SK-N-SH (cell line): ENCODE measurements around the gene SULT1B1. TPM values are rescaled to one million over a fixed set of nuclear protein-coding genes. Genes with fewer than 3 reads are reported as not detected.

Experiments
- CTCF ChIA-PET: fragments of 300-600, 350-600 bp; formaldehyde crosslinking; extraction: SDS; loops from one replicate; lab custom pipeline; 2021; lab: Yijun Ruan, JAX
- POLR2A ChIA-PET: fragments of 350-600 bp; sonication (Branson Sonifier 250); formaldehyde crosslinking; extraction: SDS; loops from one replicate; lab custom pipeline; 2020; ENCODE audit warnings: antibody characterized with exemption, inconsistent platforms; lab: Yijun Ruan, JAX
- DNase-seq: peaks from one replicate; pipeline ENCODE4 v3.0.0; 2012
- H2AFZ ChIP-seq: fragments of 200-600 bp; sonication (generic); 2 replicates; pipeline ENCODE4 v1.8.1; 2016; ENCODE audit warnings: antibody characterized with exemption, mild to moderate bottlenecking, low read depth
- H3F3A ChIP-seq: fragments of 200-600 bp; sonication (generic); replicated peaks from 2 replicates; pipeline ENCODE3; 2016; ENCODE audit warnings: antibody characterized with exemption, mild to moderate bottlenecking; ENCODE audit not compliant: insufficient read depth
- H3K27ac ChIP-seq, 2 experiments: fragments of 200-500 bp in 1 of 2; fragments of 200-600 bp in 1 of 2; sonication (Bioruptor generic) in 1 of 2; sonication (generic), shearing (Covaris generic) in 1 of 2; 2 replicates each; pipeline versions ENCODE4 v1.5.1 to v1.6.1; 2014 to 2016; ENCODE audit warnings: low read depth in 2 of 2, inconsistent platforms in 1 of 2, low read length in 1 of 2, mild to moderate bottlenecking in 1 of 2, mixed read lengths in 1 of 2
- H3K27me3 ChIP-seq: fragments of 200-600 bp; sonication (generic), shearing (Covaris generic); 2 replicates; pipeline ENCODE4 v1.6.1; 2016; ENCODE audit warnings: mixed run types; ENCODE audit not compliant: insufficient read depth
- H3K36me3 ChIP-seq, 2 experiments: fragments of 200-500 bp in 1 of 2; fragments of 200-600 bp in 1 of 2; sonication (Bioruptor generic) in 1 of 2; sonication (generic) in 1 of 2; replicated peaks in 1 of 2; 2 replicates each; pipeline versions ENCODE3 to v1.5.1; 2014 to 2016; ENCODE audit warnings: low read length in 1 of 2, mild to moderate bottlenecking in 1 of 2; ENCODE audit not compliant: insufficient read depth in 2 of 2, control insufficient read depth in 1 of 2
- H3K4me1 ChIP-seq, 2 experiments: fragments of 200-500 bp in 1 of 2; fragments of 200-600 bp in 1 of 2; sonication (Bioruptor generic) in 1 of 2; sonication (generic), shearing (Covaris generic) in 1 of 2; 2 replicates each; pipeline versions ENCODE4 v1.5.1 to v1.6.1; 2014 to 2016; ENCODE audit warnings: low read depth in 1 of 2, low read length in 1 of 2, mixed run types in 1 of 2; ENCODE audit not compliant: insufficient read depth in 2 of 2, control insufficient read depth in 1 of 2
- H3K4me2 ChIP-seq: fragments of 200-600 bp; sonication (generic), shearing (Covaris generic); 2 replicates; pipeline ENCODE4 v1.6.1; 2017; ENCODE audit warnings: mixed run types
- H3K4me3 ChIP-seq, 2 experiments: fragments of 200-500 bp in 1 of 2; fragments of 200-600 bp in 1 of 2; sonication (Bioruptor generic) in 1 of 2; sonication (generic), shearing (Covaris generic) in 1 of 2; 2 replicates each; pipeline versions ENCODE4 v1.5.1 to v1.8.1; 2014 to 2016; ENCODE audit warnings: low read depth in 2 of 2, inconsistent platforms in 1 of 2, low read length in 1 of 2, mild to moderate bottlenecking in 1 of 2, mixed read lengths in 1 of 2, moderate library complexity in 1 of 2
- H3K79me2 ChIP-seq: fragments of 200-600 bp; sonication (generic); 2 replicates; pipeline ENCODE4 v1.8.1; 2017; ENCODE audit warnings: mild to moderate bottlenecking; ENCODE audit not compliant: insufficient read depth
- H3K9ac ChIP-seq: fragments of 200-600 bp; sonication (generic); 2 replicates; pipeline ENCODE4 v1.6.1; 2017; ENCODE audit warnings: mixed run types
- H3K9me2 ChIP-seq: fragments of 200-600 bp; sonication (generic); 2 replicates; pipeline ENCODE4 v1.6.1; 2017; ENCODE audit warnings: mixed run types
- H3K9me3 ChIP-seq: fragments of 200-600 bp; sonication (generic); 2 replicates; pipeline ENCODE4 v1.6.1; 2017; ENCODE audit warnings: mixed run types, mild to moderate bottlenecking, moderate library complexity
- H4K20me1 ChIP-seq: fragments of 200-600 bp; sonication (generic); 2 replicates; pipeline ENCODE4 v1.6.1; 2017; ENCODE audit warnings: mild to moderate bottlenecking, mixed run types; ENCODE audit not compliant: insufficient read depth
- CHD2 ChIP-seq: fragments of 150-350 bp; IDR thresholded peaks from 2 replicates; pipeline ENCODE4 v1.6.1; 2018; ENCODE audit warnings: low read length; ENCODE audit not compliant: partially characterized antibody
- ELF1 ChIP-seq: IDR thresholded peaks from 2 replicates; pipeline ENCODE4 v1.4.0; 2012
- EZH2phosphoT487 ChIP-seq: fragments of 200-600 bp; sonication (generic); IDR thresholded peaks from 2 replicates; pipeline ENCODE4 v1.6.1; 2017; ENCODE audit warnings: low read depth, mixed run types, mild to moderate bottlenecking, antibody characterized with exemption, moderate library complexity, borderline replicate concordance
- FOSL2 ChIP-seq: IDR thresholded peaks from 2 replicates; pipeline ENCODE4 v1.4.0; 2012; ENCODE audit warnings: low read depth, mild to moderate bottlenecking, moderate library complexity, borderline replicate concordance
- FOXJ3 ChIP-seq: sonication (generic); formaldehyde crosslinking; IDR thresholded peaks from 2 replicates; pipeline ENCODE4 v1.5.1; 2020; ENCODE audit warnings: mild to moderate bottlenecking, missing genetic modification reagents
- MEF2A ChIP-seq: IDR thresholded peaks from 2 replicates; pipeline ENCODE4 v1.4.0; 2012; ENCODE audit warnings: low read depth, borderline replicate concordance
- MXI1 ChIP-seq: IDR thresholded peaks from 2 replicates; pipeline ENCODE4 v1.6.1; 2012; ENCODE audit warnings: mild to moderate bottlenecking, low read depth, low read length, improper control_type of control experiment
- NFIC ChIP-seq: IDR thresholded peaks from 2 replicates; pipeline ENCODE4 v1.4.0; 2012; ENCODE audit warnings: borderline replicate concordance
- POLR2AphosphoS5 ChIP-seq: IDR thresholded peaks from 2 replicates; pipeline ENCODE4 v1.6.1; 2012; ENCODE audit warnings: low read depth, low read length
- RAD21 ChIP-seq: IDR thresholded peaks from 2 replicates; pipeline ENCODE4 v1.6.1; 2012; ENCODE audit warnings: mild to moderate bottlenecking, low read length
- RCOR1 ChIP-seq: fragments of 150-350 bp; IDR thresholded peaks from 2 replicates; pipeline ENCODE4 v1.6.1; 2017; ENCODE audit warnings: antibody characterized with exemption, low read length
- RFX5 ChIP-seq: IDR thresholded peaks from 2 replicates; pipeline ENCODE4 v1.6.1; 2012; ENCODE audit warnings: mild to moderate bottlenecking, improper control_type of control experiment, low read length
- RXRA ChIP-seq: IDR thresholded peaks from 2 replicates; pipeline ENCODE4 v1.4.0; 2012; ENCODE audit warnings: low read depth, mild to moderate bottlenecking, borderline replicate concordance
- SIN3A ChIP-seq: IDR thresholded peaks from 2 replicates; pipeline ENCODE4 v1.6.1; 2012; ENCODE audit warnings: low read depth, mild to moderate bottlenecking, low read length, moderate library complexity, borderline replicate concordance
- TAF1 ChIP-seq: IDR thresholded peaks from 2 replicates; pipeline ENCODE4 v1.6.1; 2012; ENCODE audit warnings: low read depth, mild to moderate bottlenecking, low read length, moderate library complexity, borderline replicate concordance
- TCF12 ChIP-seq: IDR thresholded peaks from 2 replicates; pipeline ENCODE4 v1.4.0; 2012
- TEAD4 ChIP-seq: IDR thresholded peaks from 2 replicates; pipeline ENCODE4 v1.4.0; 2012; ENCODE audit warnings: mild to moderate bottlenecking, borderline replicate concordance; ENCODE audit not compliant: insufficient read depth
- WGBS: methylation state at CpG from one replicate; pipeline ENCODE4 v1.1.6; 2017; ENCODE audit warnings: low lambda C conversion rate; 5-methylcytosine and 5-hydroxymethylcytosine counted together
- polyA plus RNA-seq, 3 experiments: library from polyadenylated mRNA; depleted of rRNA; stranded (reverse); fragments of >200 nt; gene quantifications; 2 replicates each; pipeline ENCODE4 v1.2.3, GENCODE V29; 2012
- TF ChIP-seq, protein P1 (sequence below): IDR thresholded peaks from 2 replicates; pipeline ENCODE4 v1.4.0; 2012; ENCODE audit warnings: low read depth, borderline replicate concordance
- TF ChIP-seq, protein P2 (sequence below): IDR thresholded peaks from 2 replicates; pipeline ENCODE4; 2012
- TF ChIP-seq, protein P3 (sequence below): fragments of 150-350 bp; IDR thresholded peaks from 2 replicates; pipeline ENCODE4 v1.6.1; 2016; ENCODE audit warnings: mild to moderate bottlenecking, low read depth, low read length
- TF ChIP-seq, protein P4 (sequence below): fragments of 150-350 bp; IDR thresholded peaks from 2 replicates; pipeline ENCODE4 v1.6.1; 2017; ENCODE audit warnings: antibody characterized with exemption, low read length, low read depth, borderline replicate concordance
- TF ChIP-seq, protein P5 (sequence below): IDR thresholded peaks from 2 replicates; pipeline ENCODE4 v1.4.0; 2012; ENCODE audit warnings: low read depth

The SULT1B1 gene
- polyA plus RNA-seq, 1 of the 3 experiments (the other 2 are of a cell fraction) = 14.7 TPM

DNA sequence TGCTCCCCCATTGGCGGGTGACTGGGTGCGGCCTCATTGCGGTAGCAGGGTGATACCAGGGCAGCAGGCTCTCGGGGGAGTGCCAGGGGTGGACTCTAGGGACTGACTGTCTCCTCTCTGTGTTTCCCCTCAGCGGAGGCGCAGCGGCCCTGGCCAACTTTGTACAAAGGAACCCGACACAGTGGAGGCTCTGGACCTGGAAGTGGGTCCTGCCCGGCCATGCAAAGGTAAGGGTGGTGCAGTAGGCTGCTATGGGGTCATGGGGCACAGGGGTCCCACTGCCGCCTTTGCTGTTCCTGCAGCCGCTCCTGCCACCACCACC is 16.3 kb downstream of the SULT1B1 start:
- Histone ChIP-seq H3K4me3 (no peak overlapping the region), H3K27me3 (no peaks in the 10 kb centered on the region), H3K27ac (no peak overlapping the region), H3F3A (peaks cover 2% of the 10 kb centered on the region), H3K9me2 (no peaks in the 10 kb centered on the region), H3K9me3 (no peaks in the 10 kb centered on the region), H3K4me2 (no peak overlapping the region), H2AFZ (no peak overlapping the region), H3K4me1 (no peaks in the 10 kb centered on the region; a peak in 1 of 4 replicates), H3K79me2 (no peaks in the 10 kb centered on the region), H3K9ac (no peak overlapping the region), H4K20me1 (no peaks in the 10 kb centered on the region), H3K36me3 (peaks cover 2 to 18% of the 10 kb centered on the region in 2 experiments)
- ChIA-PET CTCF (interaction anchor here (0.6 kb wide), 1 partner anchor 93 kb away, joined by 3 read pairs; no protein-coding TSS in a partner anchor), POLR2A (no interaction called here)
- TF ChIP-seq RFX5 (no peak), MXI1 (no peak), POLR2AphosphoS5 (no peak), FOSL2 (no peak), ELF1 (no peak), EZH2phosphoT487 (no peak), TAF1 (no peak), RCOR1 (no peak), TEAD4 (no peak), FOXJ3 (CRISPR knock-in tag) (no peak), RAD21 (no peak), CHD2 (no peak)
- TF ChIP-seq, protein P1, sequence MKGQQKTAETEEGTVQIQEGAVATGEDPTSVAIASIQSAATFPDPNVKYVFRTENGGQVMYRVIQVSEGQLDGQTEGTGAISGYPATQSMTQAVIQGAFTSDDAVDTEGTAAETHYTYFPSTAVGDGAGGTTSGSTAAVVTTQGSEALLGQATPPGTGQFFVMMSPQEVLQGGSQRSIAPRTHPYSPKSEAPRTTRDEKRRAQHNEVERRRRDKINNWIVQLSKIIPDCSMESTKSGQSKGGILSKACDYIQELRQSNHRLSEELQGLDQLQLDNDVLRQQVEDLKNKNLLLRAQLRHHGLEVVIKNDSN = no peak
- TF ChIP-seq, protein P2, sequence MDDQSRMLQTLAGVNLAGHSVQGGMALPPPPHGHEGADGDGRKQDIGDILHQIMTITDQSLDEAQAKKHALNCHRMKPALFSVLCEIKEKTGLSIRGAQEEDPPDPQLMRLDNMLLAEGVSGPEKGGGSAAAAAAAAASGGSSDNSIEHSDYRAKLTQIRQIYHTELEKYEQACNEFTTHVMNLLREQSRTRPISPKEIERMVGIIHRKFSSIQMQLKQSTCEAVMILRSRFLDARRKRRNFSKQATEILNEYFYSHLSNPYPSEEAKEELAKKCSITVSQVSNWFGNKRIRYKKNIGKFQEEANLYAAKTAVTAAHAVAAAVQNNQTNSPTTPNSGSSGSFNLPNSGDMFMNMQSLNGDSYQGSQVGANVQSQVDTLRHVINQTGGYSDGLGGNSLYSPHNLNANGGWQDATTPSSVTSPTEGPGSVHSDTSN = no peak
- TF ChIP-seq, protein P3, sequence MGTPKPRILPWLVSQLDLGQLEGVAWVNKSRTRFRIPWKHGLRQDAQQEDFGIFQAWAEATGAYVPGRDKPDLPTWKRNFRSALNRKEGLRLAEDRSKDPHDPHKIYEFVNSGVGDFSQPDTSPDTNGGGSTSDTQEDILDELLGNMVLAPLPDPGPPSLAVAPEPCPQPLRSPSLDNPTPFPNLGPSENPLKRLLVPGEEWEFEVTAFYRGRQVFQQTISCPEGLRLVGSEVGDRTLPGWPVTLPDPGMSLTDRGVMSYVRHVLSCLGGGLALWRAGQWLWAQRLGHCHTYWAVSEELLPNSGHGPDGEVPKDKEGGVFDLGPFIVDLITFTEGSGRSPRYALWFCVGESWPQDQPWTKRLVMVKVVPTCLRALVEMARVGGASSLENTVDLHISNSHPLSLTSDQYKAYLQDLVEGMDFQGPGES = no peak
- DNase-seq = peak; percentile 4
- WGBS = 22% methylated on average over 2 of the region's 11 CpGs

DNA sequence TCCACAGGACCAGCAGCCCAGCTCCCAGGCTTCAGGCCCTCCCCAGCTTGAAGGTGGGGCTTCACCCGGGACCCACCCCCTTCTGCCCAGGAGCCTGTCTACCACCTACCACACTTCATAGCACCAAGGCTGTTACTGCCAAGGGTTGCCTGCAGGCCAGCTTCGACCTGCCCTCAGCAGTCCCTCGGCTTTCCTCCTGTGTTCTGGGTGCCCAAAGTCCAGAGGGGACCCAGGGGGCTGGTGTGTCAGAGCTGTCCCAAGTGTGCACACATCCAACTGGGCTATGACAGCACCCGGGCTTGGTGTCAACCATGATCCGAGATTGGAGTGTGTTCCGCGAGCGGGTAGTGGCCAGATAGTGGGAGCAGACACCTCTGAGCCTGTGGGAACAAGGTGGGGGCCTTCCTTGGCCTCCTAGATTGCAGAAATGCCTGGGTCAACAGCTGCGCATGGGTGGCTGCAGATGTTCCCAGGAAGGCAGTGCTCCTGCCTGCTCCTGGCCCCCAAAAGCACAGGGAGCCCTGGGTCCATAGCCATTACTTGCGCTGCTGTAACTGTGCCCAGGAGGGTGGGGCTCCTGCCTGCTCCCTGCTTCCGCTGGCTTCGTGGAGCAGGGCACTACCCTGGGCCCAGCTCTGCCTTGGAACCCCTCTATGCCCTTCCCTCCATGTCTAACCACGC is 16.8 kb downstream of the SULT1B1 start:
- Histone ChIP-seq H3K9ac (no peak overlapping the region), H3K9me2 (no peaks in the 10 kb centered on the region), H3K4me3 (no peak overlapping the region), H3K79me2 (no peaks in the 10 kb centered on the region), H3K9me3 (no peaks in the 10 kb centered on the region), H3K27ac (no peak overlapping the region), H2AFZ (no peak overlapping the region), H3K4me1 (no peaks in the 10 kb centered on the region; a peak in 1 of 4 replicates), H3K4me2 (no peak overlapping the region), H3K27me3 (no peaks in the 10 kb centered on the region), H3F3A (no peaks in the 10 kb centered on the region), H4K20me1 (no peaks in the 10 kb centered on the region), H3K36me3 (peaks cover 2 to 17% of the 10 kb centered on the region in 2 experiments)
- DNase-seq = no peak
- 37% methylated on average over 7 of the region's 13 CpGs for WGBS
- ChIA-PET POLR2A (no interaction called here), CTCF (no interaction called here)
- TF ChIP-seq MEF2A = no peak
- no peak for TF ChIP-seq RXRA
- TF ChIP-seq CHD2 = no peak
- no peak for TF ChIP-seq TEAD4
- TF ChIP-seq, protein P4, sequence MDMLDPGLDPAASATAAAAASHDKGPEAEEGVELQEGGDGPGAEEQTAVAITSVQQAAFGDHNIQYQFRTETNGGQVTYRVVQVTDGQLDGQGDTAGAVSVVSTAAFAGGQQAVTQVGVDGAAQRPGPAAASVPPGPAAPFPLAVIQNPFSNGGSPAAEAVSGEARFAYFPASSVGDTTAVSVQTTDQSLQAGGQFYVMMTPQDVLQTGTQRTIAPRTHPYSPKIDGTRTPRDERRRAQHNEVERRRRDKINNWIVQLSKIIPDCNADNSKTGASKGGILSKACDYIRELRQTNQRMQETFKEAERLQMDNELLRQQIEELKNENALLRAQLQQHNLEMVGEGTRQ = no peak
- no peak for TF ChIP-seq TCF12
- no peak for TF ChIP-seq ELF1
- TF ChIP-seq, protein P5, sequence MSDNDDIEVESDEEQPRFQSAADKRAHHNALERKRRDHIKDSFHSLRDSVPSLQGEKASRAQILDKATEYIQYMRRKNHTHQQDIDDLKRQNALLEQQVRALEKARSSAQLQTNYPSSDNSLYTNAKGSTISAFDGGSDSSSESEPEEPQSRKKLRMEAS = no peak
- no peak for TF ChIP-seq EZH2phosphoT487
- no peak for TF ChIP-seq NFIC
- TF ChIP-seq, protein P3 = no peak
- no peak for TF ChIP-seq POLR2AphosphoS5
- TF ChIP-seq RAD21 = no peak
- no peak for TF ChIP-seq TAF1
- no peak for TF ChIP-seq SIN3A
